SK-N-SH (cell line): ENCODE measurements around the gene CCRL2. TPM values are rescaled to one million over a fixed set of nuclear protein-coding genes. Genes with fewer than 3 reads are reported as not detected.

Experiments used
- CTCF ChIA-PET: fragments of 300-600, 350-600 bp; formaldehyde crosslinking; extraction: SDS; loops from one replicate; lab custom pipeline; 2021; lab: Yijun Ruan, JAX
- POLR2A ChIA-PET: fragments of 350-600 bp; sonication (Branson Sonifier 250); formaldehyde crosslinking; extraction: SDS; loops from one replicate; lab custom pipeline; 2020; ENCODE audit warnings: antibody characterized with exemption, inconsistent platforms; lab: Yijun Ruan, JAX
- DNase-seq: peaks from one replicate; pipeline ENCODE4 v3.0.0; 2012
- H2AFZ ChIP-seq: fragments of 200-600 bp; sonication (generic); 2 replicates; pipeline ENCODE4 v1.8.1; 2016; ENCODE audit warnings: antibody characterized with exemption, mild to moderate bottlenecking, low read depth
- H3F3A ChIP-seq: fragments of 200-600 bp; sonication (generic); replicated peaks from 2 replicates; pipeline ENCODE3; 2016; ENCODE audit warnings: antibody characterized with exemption, mild to moderate bottlenecking; ENCODE audit not compliant: insufficient read depth
- H3K27ac ChIP-seq, 2 experiments: fragments of 200-500 bp in 1 of 2; fragments of 200-600 bp in 1 of 2; sonication (Bioruptor generic) in 1 of 2; sonication (generic), shearing (Covaris generic) in 1 of 2; 2 replicates each; pipeline versions ENCODE4 v1.5.1 to v1.6.1; 2014 to 2016; ENCODE audit warnings: low read depth in 2 of 2, inconsistent platforms in 1 of 2, low read length in 1 of 2, mild to moderate bottlenecking in 1 of 2, mixed read lengths in 1 of 2
- H3K27me3 ChIP-seq: fragments of 200-600 bp; sonication (generic), shearing (Covaris generic); 2 replicates; pipeline ENCODE4 v1.6.1; 2016; ENCODE audit warnings: mixed run types; ENCODE audit not compliant: insufficient read depth
- H3K36me3 ChIP-seq, 2 experiments: fragments of 200-500 bp in 1 of 2; fragments of 200-600 bp in 1 of 2; sonication (Bioruptor generic) in 1 of 2; sonication (generic) in 1 of 2; replicated peaks in 1 of 2; 2 replicates each; pipeline versions ENCODE3 to v1.5.1; 2014 to 2016; ENCODE audit warnings: low read length in 1 of 2, mild to moderate bottlenecking in 1 of 2; ENCODE audit not compliant: insufficient read depth in 2 of 2, control insufficient read depth in 1 of 2
- H3K4me1 ChIP-seq, 2 experiments: fragments of 200-500 bp in 1 of 2; fragments of 200-600 bp in 1 of 2; sonication (Bioruptor generic) in 1 of 2; sonication (generic), shearing (Covaris generic) in 1 of 2; 2 replicates each; pipeline versions ENCODE4 v1.5.1 to v1.6.1; 2014 to 2016; ENCODE audit warnings: low read depth in 1 of 2, low read length in 1 of 2, mixed run types in 1 of 2; ENCODE audit not compliant: insufficient read depth in 2 of 2, control insufficient read depth in 1 of 2
- H3K4me2 ChIP-seq: fragments of 200-600 bp; sonication (generic), shearing (Covaris generic); 2 replicates; pipeline ENCODE4 v1.6.1; 2017; ENCODE audit warnings: mixed run types
- H3K4me3 ChIP-seq, 2 experiments: fragments of 200-500 bp in 1 of 2; fragments of 200-600 bp in 1 of 2; sonication (Bioruptor generic) in 1 of 2; sonication (generic), shearing (Covaris generic) in 1 of 2; 2 replicates each; pipeline versions ENCODE4 v1.5.1 to v1.8.1; 2014 to 2016; ENCODE audit warnings: low read depth in 2 of 2, inconsistent platforms in 1 of 2, low read length in 1 of 2, mild to moderate bottlenecking in 1 of 2, mixed read lengths in 1 of 2, moderate library complexity in 1 of 2
- H3K79me2 ChIP-seq: fragments of 200-600 bp; sonication (generic); 2 replicates; pipeline ENCODE4 v1.8.1; 2017; ENCODE audit warnings: mild to moderate bottlenecking; ENCODE audit not compliant: insufficient read depth
- H3K9ac ChIP-seq: fragments of 200-600 bp; sonication (generic); 2 replicates; pipeline ENCODE4 v1.6.1; 2017; ENCODE audit warnings: mixed run types
- H3K9me2 ChIP-seq: fragments of 200-600 bp; sonication (generic); 2 replicates; pipeline ENCODE4 v1.6.1; 2017; ENCODE audit warnings: mixed run types
- H3K9me3 ChIP-seq: fragments of 200-600 bp; sonication (generic); 2 replicates; pipeline ENCODE4 v1.6.1; 2017; ENCODE audit warnings: mixed run types, mild to moderate bottlenecking, moderate library complexity
- H4K20me1 ChIP-seq: fragments of 200-600 bp; sonication (generic); 2 replicates; pipeline ENCODE4 v1.6.1; 2017; ENCODE audit warnings: mild to moderate bottlenecking, mixed run types; ENCODE audit not compliant: insufficient read depth
- CHD2 ChIP-seq: fragments of 150-350 bp; IDR thresholded peaks from 2 replicates; pipeline ENCODE4 v1.6.1; 2018; ENCODE audit warnings: low read length; ENCODE audit not compliant: partially characterized antibody
- CTCF ChIP-seq: fragments of 200-600 bp; sonication (generic); IDR thresholded peaks from 2 replicates; pipeline ENCODE4 v1.6.1; 2017; ENCODE audit warnings: antibody characterized with exemption, mild to moderate bottlenecking, moderate library complexity
- ELF1 ChIP-seq: IDR thresholded peaks from 2 replicates; pipeline ENCODE4 v1.4.0; 2012
- FOXJ3 ChIP-seq: sonication (generic); formaldehyde crosslinking; IDR thresholded peaks from 2 replicates; pipeline ENCODE4 v1.5.1; 2020; ENCODE audit warnings: mild to moderate bottlenecking, missing genetic modification reagents
- FOXM1 ChIP-seq: IDR thresholded peaks from 2 replicates; pipeline ENCODE4 v1.4.0; 2012; ENCODE audit warnings: low read depth, mild to moderate bottlenecking
- GABPA ChIP-seq: IDR thresholded peaks from 2 replicates; pipeline ENCODE4 v1.4.0; 2012; ENCODE audit warnings: low read depth, mild to moderate bottlenecking
- MEF2A ChIP-seq: IDR thresholded peaks from 2 replicates; pipeline ENCODE4 v1.4.0; 2012; ENCODE audit warnings: low read depth, borderline replicate concordance
- MXI1 ChIP-seq: IDR thresholded peaks from 2 replicates; pipeline ENCODE4 v1.6.1; 2012; ENCODE audit warnings: mild to moderate bottlenecking, low read depth, low read length, improper control_type of control experiment
- NFIC ChIP-seq: IDR thresholded peaks from 2 replicates; pipeline ENCODE4 v1.4.0; 2012; ENCODE audit warnings: borderline replicate concordance
- REST ChIP-seq: IDR thresholded peaks from 2 replicates; pipeline ENCODE4 v1.6.1; 2012; ENCODE audit warnings: mild to moderate bottlenecking, low read depth, low read length, moderate library complexity
- RFX5 ChIP-seq: IDR thresholded peaks from 2 replicates; pipeline ENCODE4 v1.6.1; 2012; ENCODE audit warnings: mild to moderate bottlenecking, improper control_type of control experiment, low read length
- SMC3 ChIP-seq: IDR thresholded peaks from 2 replicates; pipeline ENCODE4 v1.6.1; 2012; ENCODE audit warnings: low read depth, low read length, improper control_type of control experiment
- TCF12 ChIP-seq: IDR thresholded peaks from 2 replicates; pipeline ENCODE4 v1.4.0; 2012
- TEAD4 ChIP-seq: IDR thresholded peaks from 2 replicates; pipeline ENCODE4 v1.4.0; 2012; ENCODE audit warnings: mild to moderate bottlenecking, borderline replicate concordance; ENCODE audit not compliant: insufficient read depth
- WGBS: methylation state at CpG from one replicate; pipeline ENCODE4 v1.1.6; 2017; ENCODE audit warnings: low lambda C conversion rate; 5-methylcytosine and 5-hydroxymethylcytosine counted together
- polyA plus RNA-seq, 3 experiments: library from polyadenylated mRNA; depleted of rRNA; stranded (reverse); fragments of >200 nt; gene quantifications; 2 replicates each; pipeline ENCODE4 v1.2.3, GENCODE V29; 2012
- TF ChIP-seq, protein P1 (sequence below): IDR thresholded peaks from 2 replicates; pipeline ENCODE4; 2012
- TF ChIP-seq, protein P2 (sequence below): fragments of 150-350 bp; IDR thresholded peaks from 2 replicates; pipeline ENCODE4 v1.6.1; 2017; ENCODE audit warnings: antibody characterized with exemption, low read length, low read depth, borderline replicate concordance
- TF ChIP-seq, protein P3 (sequence below): IDR thresholded peaks from 2 replicates; pipeline ENCODE4 v1.4.0; 2012; ENCODE audit warnings: low read depth

The CCRL2 gene
- polyA plus RNA-seq, 1 of the 3 experiments (the other 2 are of a cell fraction) = not detected

GRCh38 chr3:46416125-46416810, 9.2 kb downstream of the CCRL2 start:
- Histone ChIP-seq H3K79me2 (no peaks in the 10 kb centered on the region), H3K4me2 (no peak overlapping the region), H4K20me1 (no peaks in the 10 kb centered on the region), H3K9me3 (no peaks in the 10 kb centered on the region), H3K36me3 (no peaks in the 10 kb centered on the region), H3F3A (no peaks in the 10 kb centered on the region), H2AFZ (no peak overlapping the region), H3K9me2 (no peaks in the 10 kb centered on the region), H3K27ac (no peak overlapping the region), H3K4me1 (peaks cover 0 to 4% of the 10 kb centered on the region in 2 experiments; a peak in 1 of 4 replicates), H3K27me3 (no peaks in the 10 kb centered on the region; the same call in 1 of the 2 replicates), H3K4me3 (no peak overlapping the region), H3K9ac (no peak overlapping the region)
- DNase-seq = no peak
- ChIA-PET POLR2A (no interaction called here), CTCF (no interaction called here)
- WGBS = 51% methylated on average over 9 of the region's 10 CpGs
- TF ChIP-seq CTCF = no peak
- TF ChIP-seq ELF1 = no peak
- TF ChIP-seq TCF12 = no peak
- no peak for TF ChIP-seq REST
- TF ChIP-seq TEAD4 = no peak
- no peak for TF ChIP-seq GABPA
- TF ChIP-seq MEF2A = no peak
- TF ChIP-seq FOXM1 = no peak
- TF ChIP-seq SMC3 = no peak
- TF ChIP-seq, protein P1, sequence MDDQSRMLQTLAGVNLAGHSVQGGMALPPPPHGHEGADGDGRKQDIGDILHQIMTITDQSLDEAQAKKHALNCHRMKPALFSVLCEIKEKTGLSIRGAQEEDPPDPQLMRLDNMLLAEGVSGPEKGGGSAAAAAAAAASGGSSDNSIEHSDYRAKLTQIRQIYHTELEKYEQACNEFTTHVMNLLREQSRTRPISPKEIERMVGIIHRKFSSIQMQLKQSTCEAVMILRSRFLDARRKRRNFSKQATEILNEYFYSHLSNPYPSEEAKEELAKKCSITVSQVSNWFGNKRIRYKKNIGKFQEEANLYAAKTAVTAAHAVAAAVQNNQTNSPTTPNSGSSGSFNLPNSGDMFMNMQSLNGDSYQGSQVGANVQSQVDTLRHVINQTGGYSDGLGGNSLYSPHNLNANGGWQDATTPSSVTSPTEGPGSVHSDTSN = no peak
- TF ChIP-seq, protein P2, sequence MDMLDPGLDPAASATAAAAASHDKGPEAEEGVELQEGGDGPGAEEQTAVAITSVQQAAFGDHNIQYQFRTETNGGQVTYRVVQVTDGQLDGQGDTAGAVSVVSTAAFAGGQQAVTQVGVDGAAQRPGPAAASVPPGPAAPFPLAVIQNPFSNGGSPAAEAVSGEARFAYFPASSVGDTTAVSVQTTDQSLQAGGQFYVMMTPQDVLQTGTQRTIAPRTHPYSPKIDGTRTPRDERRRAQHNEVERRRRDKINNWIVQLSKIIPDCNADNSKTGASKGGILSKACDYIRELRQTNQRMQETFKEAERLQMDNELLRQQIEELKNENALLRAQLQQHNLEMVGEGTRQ = no peak
- no peak for TF ChIP-seq CHD2
- no peak for TF ChIP-seq RFX5
- no peak for TF ChIP-seq NFIC
- TF ChIP-seq, protein P3, sequence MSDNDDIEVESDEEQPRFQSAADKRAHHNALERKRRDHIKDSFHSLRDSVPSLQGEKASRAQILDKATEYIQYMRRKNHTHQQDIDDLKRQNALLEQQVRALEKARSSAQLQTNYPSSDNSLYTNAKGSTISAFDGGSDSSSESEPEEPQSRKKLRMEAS = no peak
- no peak for TF ChIP-seq MXI1
- TF ChIP-seq FOXJ3 (CRISPR knock-in tag) = no peak
